Measurements from ENCODE around the gene GGT1.
"Not testable (repeated sequence)": the region's sequence is repeated elsewhere in the genome, so short reads cannot be mapped to it uniquely, and the experiment has no call there.

Gene GGT1

DNA sequence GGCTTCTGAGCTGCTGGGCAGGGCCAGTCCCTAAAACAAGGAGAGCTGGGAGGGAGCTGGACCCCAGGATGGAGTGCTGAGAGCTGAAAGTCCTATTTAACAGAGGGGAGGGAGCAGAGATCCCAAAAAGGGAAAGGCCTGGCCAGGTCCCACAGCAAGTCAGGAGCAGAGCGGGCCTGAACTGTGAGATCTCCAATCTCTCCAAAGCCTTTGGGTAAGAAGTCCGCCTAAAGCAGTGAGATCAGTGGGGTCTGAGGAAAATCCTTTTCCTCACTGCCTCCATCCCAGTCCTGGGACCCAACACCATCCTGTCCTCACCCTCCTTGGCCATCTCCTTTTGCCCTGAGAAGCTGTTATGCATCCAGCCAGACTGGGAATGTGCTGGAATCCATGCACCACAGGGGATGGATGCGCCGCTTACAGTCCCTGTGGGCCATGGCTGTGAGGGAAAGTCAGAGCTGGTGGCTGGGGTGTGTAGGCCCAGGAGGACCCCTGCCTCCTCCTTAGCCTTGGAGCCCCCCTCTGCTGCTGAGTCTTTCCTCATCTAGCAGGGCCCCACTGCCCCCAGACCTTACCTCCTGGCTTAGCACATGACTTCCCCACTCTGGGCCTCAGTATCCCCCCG is 18.7 kb upstream of the GGT1 start:
- DNase-seq: no peak

DNA sequence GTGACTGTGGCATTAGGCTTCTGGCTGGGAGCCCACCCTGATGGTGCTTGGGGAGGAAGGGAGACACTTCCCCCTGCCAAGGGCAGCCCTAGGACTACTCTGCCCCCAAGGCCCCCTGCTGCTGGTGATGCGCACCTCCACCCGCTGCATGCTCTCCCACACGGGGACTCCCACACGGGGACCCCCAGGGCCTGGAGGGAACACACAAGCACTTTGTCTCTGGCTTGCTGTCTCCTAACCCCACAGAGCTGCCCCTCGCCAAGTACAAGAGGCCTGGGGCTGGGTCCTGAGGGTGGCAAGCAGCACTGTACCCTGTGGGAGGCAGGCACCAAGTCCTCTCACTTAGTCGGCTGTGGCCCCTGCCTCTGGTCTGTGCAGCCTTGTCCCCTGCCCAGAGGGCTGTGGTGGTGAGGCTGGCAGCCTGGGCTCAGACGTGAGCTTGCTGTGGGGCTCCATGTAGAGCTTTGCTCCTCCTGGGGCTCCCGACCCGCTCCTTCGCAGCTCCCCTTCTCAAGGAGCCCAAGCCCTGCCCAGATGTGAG is 18.1 kb upstream of the GGT1 start:
- DNase-seq: no peak

DNA sequence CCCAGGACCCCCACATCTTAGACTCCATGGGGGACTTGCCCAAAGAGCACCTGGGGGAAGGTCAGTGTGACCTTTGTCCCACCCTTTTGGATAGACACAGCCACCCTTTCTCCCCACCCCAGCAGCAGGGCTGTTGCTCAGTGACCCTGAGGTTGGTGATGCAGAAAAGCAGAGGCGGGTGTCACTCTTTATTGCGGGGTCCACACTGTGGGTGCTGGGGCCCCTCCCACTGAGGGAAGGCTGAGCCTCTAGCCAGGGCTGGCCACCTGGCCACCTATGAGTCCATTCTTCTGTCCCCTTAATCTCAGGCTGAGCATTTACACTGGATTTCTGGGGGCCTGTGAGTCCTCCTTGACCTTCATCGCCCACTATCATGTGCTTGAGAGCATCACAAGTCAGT is 17.5 kb upstream of the GGT1 start:
- DNase-seq: no peak

DNA sequence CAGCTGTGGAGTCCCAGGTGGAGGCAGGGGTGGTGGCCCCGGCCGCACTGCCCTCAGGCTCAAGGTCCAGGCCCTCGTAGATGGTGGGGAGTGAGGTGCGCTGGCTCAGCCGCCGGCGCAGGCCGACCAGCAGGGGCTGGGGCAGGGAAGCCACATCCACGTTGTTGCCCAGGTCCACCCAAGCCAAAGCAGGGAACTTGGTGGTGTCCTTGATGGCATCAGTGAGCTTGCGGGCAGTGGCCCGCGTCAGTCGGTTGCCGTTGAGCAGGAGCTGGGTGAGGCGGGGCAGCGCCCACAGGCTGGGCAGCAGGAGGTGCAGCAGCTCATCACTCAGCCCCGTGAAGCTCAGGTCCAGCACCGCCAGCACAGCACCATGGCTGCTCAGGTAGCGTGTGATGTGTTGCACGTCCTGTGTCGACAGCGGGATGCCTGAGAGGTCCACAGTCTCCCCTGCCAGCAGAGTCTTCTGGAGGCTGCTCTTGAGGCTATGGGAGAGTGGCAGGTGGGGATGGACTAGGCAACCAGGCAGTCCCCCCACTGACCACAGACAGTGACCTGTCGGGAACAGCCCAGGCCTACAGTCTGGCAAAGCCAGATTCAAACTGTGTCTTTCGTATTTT is 17.0 kb upstream of the GGT1 start:
- no peak for DNase-seq

- DNase-seq: no peak
These were observed 15.7 kb upstream of the GGT1 start for GRCh38 chr22:24587251-24587650.

DNA sequence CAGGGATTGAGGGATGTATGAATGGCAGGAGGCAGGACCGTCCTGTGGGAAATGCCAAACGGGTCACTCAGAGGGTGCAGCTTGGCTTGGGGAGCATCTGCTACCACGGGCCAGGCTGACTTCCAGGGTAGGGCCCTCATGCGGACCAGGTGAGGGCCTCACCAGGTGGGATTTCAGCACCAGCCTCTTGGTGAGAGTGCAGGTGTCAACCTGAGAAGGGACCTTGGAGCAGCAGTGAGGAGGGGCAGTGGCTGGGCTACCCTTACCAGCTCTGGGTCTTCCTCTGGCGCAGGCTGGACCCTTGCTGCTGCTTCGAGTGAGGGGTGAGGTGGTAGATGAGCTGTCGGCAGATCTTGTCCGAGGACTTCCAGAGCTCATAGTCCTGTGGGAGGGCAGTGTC is 15.0 kb upstream of the GGT1 start:
- no peak for DNase-seq

GRCh38 chr22:24588381-24588756 is 14.6 kb upstream of the GGT1 start:
- no peak for DNase-seq

DNA sequence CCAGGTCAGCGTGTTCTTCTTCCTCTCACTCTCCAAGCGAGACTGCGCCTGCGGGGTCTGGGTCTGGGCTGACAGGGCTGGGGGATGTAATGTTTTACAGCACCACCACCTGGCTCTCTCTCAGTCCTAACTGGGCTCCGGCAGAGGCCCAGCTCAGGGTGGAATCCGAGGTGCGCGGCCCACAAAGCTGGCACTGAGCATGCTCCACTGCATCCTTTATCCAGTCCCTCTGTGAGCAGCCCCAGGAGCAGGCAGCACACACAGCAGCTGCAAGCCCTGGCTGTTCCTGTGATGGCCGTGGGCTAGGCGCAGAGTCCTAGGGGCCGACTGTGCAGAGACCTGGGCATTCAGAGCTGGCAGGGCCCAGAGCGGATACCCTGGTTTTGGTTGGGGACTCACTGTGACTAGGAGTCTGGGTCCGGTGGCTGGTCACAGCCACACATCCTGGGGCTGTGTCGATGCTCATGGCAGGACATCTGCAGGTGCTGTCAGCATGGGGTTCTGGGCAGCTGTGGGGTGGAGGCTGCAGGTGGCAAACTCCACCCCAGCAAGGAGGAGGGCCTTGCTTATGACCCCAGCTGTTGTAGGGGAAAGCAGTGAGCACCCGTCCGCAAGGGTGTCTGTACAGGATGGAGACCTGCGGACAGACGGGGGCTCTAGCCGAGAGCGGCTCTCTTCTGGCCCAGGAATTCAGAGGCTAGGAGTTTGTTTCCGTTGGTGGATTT is 14.1 kb upstream of the GGT1 start:
- no peak for DNase-seq

DNA sequence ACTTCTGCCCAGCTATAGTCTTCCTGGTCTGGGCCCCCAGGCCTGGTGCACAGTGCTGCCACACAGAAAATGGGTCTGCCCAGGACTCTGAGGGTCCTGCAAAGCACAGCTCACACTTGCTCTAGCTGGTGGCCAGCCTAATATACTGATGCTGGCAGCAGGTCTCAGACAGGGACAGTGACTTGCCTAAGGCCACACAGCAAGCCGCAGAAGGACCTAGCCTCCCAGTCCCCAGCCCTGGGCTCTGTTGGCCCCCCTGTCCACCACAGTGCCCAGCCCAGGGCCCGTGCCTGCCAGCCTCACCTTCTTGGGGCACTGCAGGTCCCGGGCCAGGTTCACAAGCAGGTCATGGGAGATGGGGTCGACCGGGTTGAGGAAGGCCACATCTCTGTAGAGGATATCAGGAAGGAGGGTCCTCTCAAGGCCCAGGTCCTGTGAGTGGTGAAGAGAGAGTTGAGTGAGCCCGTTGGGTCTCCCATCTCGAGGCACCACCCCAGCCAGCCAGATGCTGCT is 13.4 kb upstream of the GGT1 start:
- DNase-seq: no peak

DNA sequence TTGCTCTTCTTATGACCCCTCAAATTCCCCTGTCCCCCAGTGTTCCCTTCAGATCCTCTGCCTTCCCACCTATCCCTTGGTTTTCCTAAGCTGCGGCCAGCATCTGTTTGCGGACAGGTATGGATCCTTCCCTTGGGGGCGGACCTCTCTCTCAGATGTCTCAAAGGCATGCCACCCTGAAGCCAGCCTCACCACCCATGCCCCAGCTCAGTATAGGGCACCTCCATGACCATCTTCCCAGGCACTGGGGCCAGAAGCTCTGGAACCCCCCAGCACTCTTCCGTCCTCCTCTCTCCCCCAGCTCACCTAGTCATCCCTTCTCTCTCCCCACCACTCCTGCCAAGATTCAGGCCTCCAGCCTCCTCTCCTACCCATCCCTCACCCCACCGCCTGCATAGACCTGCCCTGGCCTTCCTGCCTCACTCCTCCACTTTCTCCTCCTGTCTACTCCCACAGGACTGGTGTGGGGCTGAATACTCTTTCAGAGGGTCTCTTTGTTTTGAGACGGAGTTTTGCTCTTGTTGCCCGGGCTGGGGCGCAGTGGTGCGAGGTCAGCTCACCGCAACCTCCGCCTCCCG is 12.3 kb upstream of the GGT1 start:
- DNase-seq: no peak

DNA sequence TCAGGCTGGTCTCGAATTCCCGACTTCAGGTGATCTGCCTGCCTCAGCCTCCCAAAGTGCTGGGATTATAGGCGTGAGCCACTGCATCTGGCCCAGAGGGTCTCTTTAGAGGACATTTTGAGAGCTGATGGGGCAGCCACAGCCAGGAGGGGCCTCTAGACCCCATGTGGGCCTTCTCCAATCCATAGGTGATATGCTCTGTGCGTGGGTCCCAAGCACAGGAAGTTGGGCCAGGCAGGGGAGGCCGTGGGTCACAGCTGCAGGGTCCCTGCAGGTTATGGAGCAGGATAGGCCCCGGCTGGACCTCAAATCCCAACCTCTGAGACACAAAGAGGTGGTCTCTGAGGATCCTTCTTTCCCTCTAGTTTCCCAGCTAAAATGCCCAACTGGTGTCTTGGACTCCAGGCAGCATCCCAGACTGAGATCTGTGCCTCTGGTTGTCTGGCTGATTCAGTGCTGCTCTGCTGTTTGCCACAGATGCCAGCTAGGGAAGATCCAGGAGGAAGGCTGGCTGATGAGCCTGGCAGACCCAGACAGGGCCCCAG is 11.6 kb upstream of the GGT1 start:
- no peak for DNase-seq

DNA sequence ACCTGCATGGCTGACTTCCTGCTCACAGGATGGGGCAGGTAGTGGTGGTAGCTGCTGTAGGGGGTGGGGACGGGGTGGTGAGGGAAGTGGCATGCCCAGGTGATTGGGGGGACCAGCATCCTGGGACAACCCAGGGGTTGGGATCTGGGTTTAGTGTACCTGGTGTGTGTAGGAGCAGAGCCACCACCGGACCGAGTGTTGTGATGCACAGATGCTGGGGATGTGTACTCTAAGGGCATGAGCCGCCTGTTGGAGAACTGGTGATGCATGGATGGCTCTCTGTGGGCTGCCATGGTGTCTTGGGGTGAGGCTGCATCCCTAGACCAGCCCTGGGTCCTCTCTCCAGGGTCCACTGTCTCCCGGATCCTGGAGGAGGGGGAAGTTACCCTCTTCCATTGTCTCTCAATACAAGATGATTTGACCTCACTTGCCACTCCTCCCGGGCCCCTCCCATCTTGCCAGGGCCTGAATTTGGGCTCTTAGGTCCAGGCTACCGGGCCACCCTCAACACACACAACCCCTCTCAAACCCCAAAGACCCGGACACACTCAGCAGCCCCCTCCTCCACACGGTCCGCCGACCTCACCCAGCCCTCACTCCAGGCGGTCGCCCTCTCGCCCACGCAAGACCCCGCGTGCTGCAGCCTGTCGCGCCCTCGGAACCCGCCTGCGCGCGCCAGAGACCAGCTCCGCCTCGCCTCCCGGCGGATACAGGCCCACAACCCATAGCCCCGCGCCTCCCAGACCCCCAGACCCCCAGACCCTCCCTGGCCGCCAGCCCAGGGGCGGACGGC is 10.7 kb upstream of the GGT1 start:
- no peak for DNase-seq

DNA sequence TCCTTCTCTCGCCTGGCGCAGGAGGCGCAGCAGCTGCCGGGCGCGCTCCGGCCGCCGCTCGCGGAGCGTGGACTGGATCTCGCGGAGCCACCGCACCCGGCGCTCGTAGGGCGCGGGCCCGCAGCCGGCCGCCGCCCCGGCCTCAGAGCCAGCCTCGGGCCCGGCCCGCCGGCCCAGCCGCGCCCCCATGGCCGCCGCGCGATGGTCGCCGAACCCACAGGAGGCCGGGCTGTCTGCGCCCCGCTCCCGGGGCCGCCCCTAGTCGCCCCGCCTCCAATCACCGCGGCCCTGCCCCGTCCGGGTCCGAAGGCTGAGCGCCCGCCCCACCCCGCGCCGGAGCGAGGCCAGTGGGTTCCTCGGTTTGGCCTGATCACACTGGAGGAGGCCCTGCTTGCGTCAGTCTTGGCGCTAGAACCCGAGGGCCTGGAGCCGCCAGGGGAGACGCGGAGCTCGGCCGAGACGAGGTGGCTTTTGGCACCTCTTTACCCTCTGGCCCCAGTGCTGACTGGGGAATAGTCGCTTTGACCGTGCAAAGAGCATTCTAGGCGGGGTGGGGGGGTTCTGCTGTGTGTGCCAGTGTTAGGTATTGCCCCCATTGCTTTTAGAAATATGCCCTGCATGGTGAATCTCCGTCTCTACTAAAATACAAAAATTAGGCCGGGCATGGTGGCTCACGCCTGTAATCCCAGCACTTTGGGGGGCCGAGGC is 10.0 kb upstream of the GGT1 start, which contains the start of gene LRRC75B:
Gene LRRC75B, minus strand, starts transcription at position 223 of the 708 bp plus-strand sequence. Its CDS starts 34 bp downstream, at position 189.
- DNase-seq: no peak

- DNase-seq: not testable (repeated sequence)
These were observed 9.5 kb upstream of the GGT1 start for GRCh38 chr22:24593559-24593835.

- DNase-seq: no peak
These were observed 9.0 kb upstream of the GGT1 start for GRCh38 chr22:24593836-24594568.

GRCh38 chr22:24594569-24595120 is 8.3 kb upstream of the GGT1 start:
- no peak for DNase-seq

GRCh38 chr22:24595228-24595627 is 7.8 kb upstream of the GGT1 start:
- DNase-seq: no peak

DNA sequence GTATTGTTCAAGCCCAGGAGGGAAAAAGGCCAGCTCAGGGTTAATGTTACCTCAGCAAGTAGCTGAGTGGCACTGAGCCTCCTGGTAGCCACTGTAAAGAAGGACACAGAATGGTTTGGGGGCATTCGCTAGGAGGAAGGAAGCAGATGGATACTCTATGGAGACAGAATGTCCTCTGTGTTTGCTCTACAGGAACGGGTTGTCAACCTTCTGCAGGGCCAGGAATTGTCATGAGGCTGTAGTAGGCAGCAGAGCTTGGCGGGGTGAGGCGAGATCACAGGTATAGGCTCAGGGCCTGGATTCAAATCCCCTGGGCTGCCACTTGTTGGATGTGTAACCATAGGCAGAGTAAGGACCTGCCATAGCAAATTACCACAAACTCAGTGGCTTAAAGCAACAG is 7.1 kb upstream of the GGT1 start:
- no peak for DNase-seq

DNA sequence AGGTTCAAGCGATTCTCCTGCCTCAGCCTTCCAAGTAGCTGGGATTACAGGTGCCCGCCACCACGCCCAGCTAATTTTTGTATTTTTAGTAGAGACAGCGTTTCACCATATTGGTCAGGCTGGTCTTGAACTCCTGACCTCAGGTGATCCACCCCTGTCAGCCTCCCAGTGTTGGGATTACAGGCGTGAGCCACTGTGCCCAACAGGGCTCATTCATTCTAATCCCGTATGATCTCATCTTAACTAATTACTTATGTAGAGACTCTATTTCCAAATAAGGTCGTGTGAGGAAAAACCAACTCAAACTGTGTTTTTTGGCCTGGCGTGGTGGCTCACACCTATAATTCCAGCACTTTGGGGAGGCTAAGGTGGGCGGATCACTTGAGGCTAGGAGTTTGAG is 5.9 kb upstream of the GGT1 start:
- not testable (repeated sequence) for DNase-seq

DNA sequence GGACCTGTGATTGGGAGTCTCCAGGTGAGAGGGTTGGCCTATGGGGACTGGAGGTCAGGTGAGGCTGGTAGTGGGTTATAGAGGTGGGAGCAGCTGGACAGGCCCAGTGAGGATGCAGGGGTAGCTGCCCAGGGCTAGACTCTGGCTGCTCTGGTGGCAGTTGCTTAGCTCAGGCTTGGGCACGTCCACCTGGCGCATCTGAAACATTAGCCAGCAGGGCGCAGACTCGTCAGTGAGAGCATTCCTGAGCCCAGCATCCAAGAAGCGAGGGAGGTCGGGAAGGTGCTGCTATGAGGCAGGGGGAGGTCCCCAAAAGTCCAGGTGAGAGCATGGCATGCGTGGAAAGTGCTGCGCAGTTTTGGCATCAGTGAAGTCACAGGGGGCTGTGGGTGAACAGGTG is 3.5 kb upstream of the GGT1 start:
- DNase-seq: no peak
